ENCODE data around the gene NFILZ.

Gene NFILZ

DNA sequence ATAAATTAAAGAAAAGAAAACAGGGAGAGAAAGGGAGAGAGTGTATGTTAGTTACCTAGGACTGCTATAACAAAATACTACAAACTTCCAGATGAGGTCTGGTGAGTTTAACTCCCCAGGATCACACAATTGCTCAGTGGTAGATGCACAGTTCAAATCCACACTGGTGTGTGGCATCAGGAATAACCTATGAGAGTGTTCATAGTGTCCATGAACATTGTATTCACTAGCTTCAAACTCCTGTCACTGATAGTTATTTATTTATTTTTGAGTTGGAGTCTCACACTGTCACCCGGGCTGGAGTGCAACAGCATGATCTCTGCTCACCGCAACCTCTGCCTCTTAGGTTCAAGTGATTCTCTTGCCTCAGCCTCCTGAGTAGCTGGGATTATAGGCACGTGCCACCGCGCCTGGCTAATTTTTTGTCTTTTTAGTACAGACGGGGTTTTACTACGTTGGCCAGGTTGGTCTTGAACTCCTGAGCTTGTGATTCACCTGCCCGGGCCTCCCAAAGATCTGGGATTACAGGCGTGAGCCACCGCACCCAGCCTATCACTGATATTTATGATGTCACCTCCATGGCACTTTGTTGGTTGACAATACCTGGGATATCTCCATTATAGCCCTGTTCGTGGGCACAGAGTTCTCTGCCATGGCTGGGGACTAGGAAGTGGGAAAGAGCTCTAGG lies at the start of gene NFILZ:
Gene NFILZ (plus strand): TSS at position 638 of the 688 bp plus-strand sequence. CDS start 46,133 bp downstream, outside the sequence.
- no peak for DNase-seq

GRCh38 chr19:8580710-8581281 lies 49.6 kb upstream of the NFILZ start:
- peak; percentile 91 for DNase-seq

GRCh38 chr19:8584965-8585893 lies 45.2 kb upstream of the NFILZ start:
- DNase-seq = no peak

DNA sequence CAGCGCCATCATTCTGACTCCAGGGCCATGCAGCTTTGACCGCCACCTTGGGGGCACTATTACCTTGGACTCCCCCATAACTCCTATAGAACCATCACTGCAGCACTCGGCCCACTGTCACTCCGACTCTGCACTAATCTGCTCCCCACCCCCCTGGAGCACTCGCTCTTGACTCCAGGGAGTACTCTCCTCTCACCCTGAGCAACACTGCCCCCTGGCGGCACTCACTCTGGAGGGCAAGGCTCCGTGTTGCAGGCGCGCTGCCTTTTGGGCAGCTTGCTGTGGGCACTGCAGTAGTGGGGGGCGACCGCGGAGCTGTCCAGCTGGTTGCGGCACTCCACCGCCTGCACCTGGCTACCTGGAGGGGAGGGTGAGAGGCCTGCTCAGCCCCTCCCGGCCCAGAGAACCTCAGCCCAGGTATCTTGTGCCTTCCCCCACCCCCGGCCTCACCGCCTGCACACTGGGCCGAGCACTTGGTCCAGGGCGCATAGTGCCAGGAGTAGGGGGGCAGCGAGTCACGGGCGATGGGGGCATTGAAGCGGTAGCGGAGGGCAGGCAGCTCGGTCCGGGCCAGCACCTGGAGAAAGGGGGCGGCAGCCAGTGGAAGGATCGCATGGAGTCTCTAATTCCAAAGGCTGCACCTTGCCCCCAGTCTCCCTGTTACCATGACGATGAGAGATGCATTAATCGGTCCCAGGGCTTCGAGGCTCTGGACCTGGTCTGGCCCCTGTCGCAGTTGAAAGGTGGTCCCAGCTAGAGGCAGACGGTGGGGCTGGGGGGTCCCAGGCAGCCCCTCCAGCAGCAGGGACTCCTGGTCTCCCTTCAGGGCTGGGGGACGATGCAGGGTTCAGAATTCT lies 44.3 kb upstream of the NFILZ start:
- no peak for DNase-seq

GRCh38 chr19:8589177-8589714 lies 41.2 kb upstream of the NFILZ start:
- no peak for DNase-seq

GRCh38 chr19:8592231-8593009 lies 38.0 kb upstream of the NFILZ start:
- peak; percentile 96 for DNase-seq

- no peak for DNase-seq
Measured at GRCh38 chr19:8593931-8594330, 36.5 kb upstream of the NFILZ start.

- DNase-seq = no peak
Measured at GRCh38 chr19:8595651-8596050, 34.8 kb upstream of the NFILZ start.

DNA sequence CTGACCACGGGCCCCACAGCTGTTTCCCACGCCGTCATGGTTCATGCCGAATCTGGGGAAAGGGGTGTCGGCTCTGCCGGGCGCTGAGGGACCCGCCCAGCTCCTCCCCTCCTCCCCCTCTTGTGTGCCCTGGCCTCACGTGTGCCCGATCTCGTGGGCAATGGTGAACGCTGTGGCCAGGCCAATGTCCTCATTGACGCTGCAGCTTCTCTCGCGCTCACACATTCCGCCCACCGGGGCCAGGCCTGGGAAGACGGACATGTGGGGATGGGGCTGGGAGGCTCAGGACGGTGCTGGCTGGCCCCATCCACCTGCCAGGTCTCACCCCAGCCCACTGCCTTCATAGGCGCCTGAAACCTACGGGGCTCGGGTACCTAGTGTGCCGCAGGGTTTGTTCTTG lies 34.3 kb upstream of the NFILZ start:
- no peak for DNase-seq

GRCh38 chr19:8600064-8600463 lies 30.4 kb upstream of the NFILZ start:
- no peak for DNase-seq

DNA sequence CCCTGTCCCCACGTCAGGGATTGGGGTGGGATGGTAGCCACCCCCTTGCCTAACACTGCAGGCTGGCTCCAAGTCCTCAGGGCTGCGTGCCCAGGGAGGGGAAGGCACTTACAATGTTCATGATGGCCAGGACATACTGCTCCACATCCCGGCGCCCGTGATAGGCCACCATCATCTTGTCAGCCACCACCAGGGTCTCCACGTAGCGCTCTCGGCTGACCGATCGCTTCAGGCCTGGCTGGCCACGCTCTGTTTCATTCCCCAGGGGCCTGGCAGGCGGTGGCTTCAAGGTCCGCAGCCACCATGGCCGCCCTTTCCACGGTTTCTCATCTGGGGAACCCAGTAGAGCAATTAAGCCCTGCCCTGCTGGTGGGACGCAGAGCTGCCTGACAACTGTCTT lies 29.6 kb upstream of the NFILZ start:
- DNase-seq = no peak

GRCh38 chr19:8601796-8602195 lies 28.6 kb upstream of the NFILZ start:
- no peak for DNase-seq

- no peak for DNase-seq
Measured at GRCh38 chr19:8605514-8605913, 24.9 kb upstream of the NFILZ start.

GRCh38 chr19:8607386-8607785 lies 23.0 kb upstream of the NFILZ start:
- peak; percentile 69 for DNase-seq

GRCh38 chr19:8608941-8609278 lies 21.5 kb upstream of the NFILZ start:
- DNase-seq = no peak

GRCh38 chr19:8609279-8610040 lies 21.0 kb upstream of the NFILZ start:
- DNase-seq = peak; percentile 85

DNA sequence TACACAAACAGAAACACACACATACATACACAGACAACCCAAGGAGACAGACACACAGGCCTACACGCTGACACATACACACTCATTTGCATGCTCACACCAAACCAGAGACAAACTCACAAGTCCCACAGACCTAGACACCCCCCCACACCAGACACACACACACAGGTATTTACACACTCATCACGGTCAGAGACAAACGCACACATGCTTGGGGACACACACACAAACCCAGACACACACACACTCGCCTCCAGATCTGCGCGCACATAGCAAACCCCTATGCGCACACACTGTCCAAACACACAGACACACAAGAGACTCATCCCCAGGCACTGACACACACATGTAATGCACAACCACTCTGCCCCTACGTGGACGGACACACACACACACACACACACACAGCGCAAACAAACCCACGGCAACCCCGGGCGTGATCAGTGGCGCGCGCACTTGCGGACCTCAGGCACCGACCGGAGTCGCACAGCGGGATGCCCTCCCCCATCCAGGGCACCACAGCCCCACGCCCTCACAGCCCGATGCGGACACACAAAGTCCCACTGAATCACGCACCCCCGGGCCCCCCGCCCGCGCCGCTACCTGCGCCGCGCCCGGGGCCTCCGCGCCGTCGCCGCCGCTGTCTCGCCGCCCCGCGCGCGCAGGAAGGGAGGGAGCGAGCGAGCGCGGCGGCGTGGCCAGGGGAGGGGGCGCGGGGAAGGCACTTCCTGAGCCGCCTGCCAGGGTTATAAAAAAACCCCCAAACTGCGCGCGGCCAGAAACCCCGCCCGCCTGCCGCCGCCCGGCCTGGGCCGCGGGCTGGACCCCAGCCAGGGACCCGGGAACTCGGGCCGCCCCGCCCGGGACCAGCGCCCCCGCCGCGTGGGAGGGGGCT lies 20.1 kb upstream of the NFILZ start, which contains the start of gene ADAMTS10:
Gene ADAMTS10 (minus strand): TSS at position 675 of the 895 bp plus-strand sequence. CDS start 5,005 bp downstream, outside the sequence.
- peak; percentile 74 for DNase-seq

- DNase-seq = no peak
Measured at GRCh38 chr19:8610936-8611300, 19.5 kb upstream of the NFILZ start.

DNA sequence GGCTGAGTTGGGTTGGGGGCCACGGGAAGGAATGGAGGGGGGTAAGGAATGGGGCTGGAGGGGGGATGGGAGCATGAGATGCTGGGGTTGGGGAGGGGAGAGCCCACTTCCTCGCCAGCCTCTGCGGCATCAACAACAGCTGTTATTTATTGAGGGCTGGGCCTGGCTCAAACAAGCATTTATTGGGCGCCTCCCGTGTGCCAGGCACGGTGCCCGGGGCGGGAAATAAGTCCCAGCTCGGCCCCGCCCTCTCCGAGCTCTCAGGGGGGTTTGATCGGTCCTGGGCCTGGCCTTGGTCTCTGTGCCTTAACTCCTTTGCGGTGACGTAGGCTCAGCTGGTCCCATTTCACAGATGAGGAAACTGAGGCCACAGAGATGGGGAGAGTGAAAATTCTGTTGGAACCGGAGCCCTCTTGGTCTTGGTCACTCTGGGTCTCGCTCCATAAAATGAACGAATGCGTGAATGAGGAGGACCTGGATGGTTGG lies 19.0 kb upstream of the NFILZ start:
- DNase-seq = peak; percentile 48
